Muscle layer of colon (tissue), 2 donors: Measurements from ENCODE around the gene NPPC.

ENCODE experiments used
- H3K27ac ChIP-seq: one replicate; pipeline ENCODE4 v1.7.0; 2013; ENCODE audit warnings: low read depth, mild to moderate bottlenecking, low read length, moderate library complexity
- H3K27me3 ChIP-seq, 2 donors: one replicate each; pipeline ENCODE4 v1.7.0; 2013; ENCODE audit warnings: low read length in 2 of 2, mild to moderate bottlenecking in 2 of 2; ENCODE audit not compliant: insufficient read depth in 2 of 2, control insufficient read depth in 1 of 2
- H3K36me3 ChIP-seq: one replicate; pipeline ENCODE4 v1.7.0; 2013; ENCODE audit warnings: mild to moderate bottlenecking, low read length; ENCODE audit not compliant: insufficient read depth
- H3K4me1 ChIP-seq: one replicate; pipeline ENCODE4 v1.7.0; 2013; ENCODE audit warnings: mild to moderate bottlenecking, low read length; ENCODE audit not compliant: insufficient read depth
- H3K4me3 ChIP-seq, 2 donors: one replicate each; pipeline ENCODE4 v1.7.0; 2013; ENCODE audit warnings: low read length in 2 of 2, low read depth in 1 of 2, mild to moderate bottlenecking in 1 of 2, moderate library complexity in 1 of 2
- H3K9ac ChIP-seq: one replicate; pipeline ENCODE4 v1.7.0; 2013; ENCODE audit warnings: low read length
- H3K9me3 ChIP-seq: one replicate; pipeline ENCODE4 v1.7.0; 2013; ENCODE audit warnings: mild to moderate bottlenecking, low read length
- donor health status: abdominal sarcoma.
- donor health status: Adenocarcinoma of cecum.

NPPC gene, protein sequence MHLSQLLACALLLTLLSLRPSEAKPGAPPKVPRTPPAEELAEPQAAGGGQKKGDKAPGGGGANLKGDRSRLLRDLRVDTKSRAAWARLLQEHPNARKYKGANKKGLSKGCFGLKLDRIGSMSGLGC

DNA sequence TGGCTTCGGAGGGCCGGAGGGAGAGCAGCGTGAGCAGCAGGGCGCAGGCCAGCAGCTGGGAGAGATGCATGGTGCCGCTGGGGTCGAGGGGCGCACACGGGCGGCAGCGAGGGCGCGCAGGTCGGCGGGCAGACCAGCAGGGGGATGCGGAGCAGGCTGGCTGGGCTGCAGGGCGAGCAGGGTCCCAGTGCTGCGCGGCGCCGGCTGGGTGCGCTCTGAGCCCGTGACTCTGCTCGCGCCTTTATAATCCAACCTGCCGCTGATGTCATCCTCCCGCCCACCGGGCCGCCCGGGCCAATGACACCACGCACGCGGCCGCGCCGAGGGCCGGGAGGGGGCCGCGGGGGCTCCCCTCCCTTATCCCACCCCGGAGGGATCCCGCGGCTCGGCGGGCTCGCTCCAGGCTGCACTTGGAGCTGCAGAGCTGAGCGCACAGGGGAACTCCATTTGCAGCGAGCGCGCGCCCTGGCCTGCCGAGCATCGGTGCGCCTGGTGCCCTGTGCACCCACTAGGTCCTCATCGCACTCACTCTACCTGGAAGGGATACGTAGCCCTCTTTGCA lies at the start of gene NPPC:
Gene NPPC, minus strand, starts transcription at position 217 of the 562 bp plus-strand sequence. Its CDS starts 147 bp downstream, at position 70.
- no peaks in the 10 kb centered on the region for H3K9me3 ChIP-seq
- no peak within 1 kb of the TSS for H3K27ac ChIP-seq
- H3K4me1 ChIP-seq = peaks cover 4% of the 10 kb centered on the region
- H3K9ac ChIP-seq = no peak within 1 kb of the TSS
- peaks cover 17 to 57% of the 10 kb centered on the region in 2 donors for H3K27me3 ChIP-seq
- no peaks in the 10 kb centered on the region for H3K36me3 ChIP-seq
- H3K4me3 ChIP-seq = peak within 1 kb of the TSS; percentile 41 to 49

DNA sequence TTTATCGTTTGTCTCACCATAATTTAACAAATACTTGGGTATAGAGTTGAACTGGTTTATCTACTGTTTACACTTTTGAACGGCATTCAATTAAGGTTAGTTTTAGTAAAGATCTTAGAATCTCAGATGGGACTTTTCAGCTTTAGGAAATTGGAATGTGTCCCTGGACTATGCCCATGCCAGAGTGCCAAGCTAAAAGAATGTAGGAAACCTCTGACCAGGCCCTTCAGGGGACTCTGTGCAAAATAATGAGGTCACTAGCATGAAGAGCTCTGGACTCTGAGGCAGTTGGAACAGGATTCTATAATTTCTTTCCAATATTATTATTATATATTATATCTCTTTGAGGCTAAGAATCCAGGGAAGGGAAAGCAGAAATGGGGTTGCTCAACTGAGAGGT lies 48.8 kb upstream of the NPPC start:
- H3K27me3 ChIP-seq = no peaks in the 10 kb centered on the region
- H3K4me1 ChIP-seq = no peaks in the 10 kb centered on the region
- no peaks in the 10 kb centered on the region for H3K36me3 ChIP-seq
- no peaks in the 10 kb centered on the region for H3K9me3 ChIP-seq
- no peak overlapping the region for H3K27ac ChIP-seq
- H3K9ac ChIP-seq = no peak overlapping the region
- H3K4me3 ChIP-seq = no peak overlapping the region

- Histone ChIP-seq H3K27ac (no peak overlapping the region), H3K9ac (no peak overlapping the region), H3K4me3 (no peak overlapping the region), H3K9me3 (no peaks in the 10 kb centered on the region), H3K27me3 (no peaks in the 10 kb centered on the region), H3K36me3 (no peaks in the 10 kb centered on the region), H3K4me1 (no peaks in the 10 kb centered on the region)
These were observed 44.3 kb upstream of the NPPC start for GRCh38 chr2:231970461-231970860.

- no peak overlapping the region for H3K4me3 ChIP-seq
- no peaks in the 10 kb centered on the region for H3K9me3 ChIP-seq
- no peak overlapping the region for H3K9ac ChIP-seq
- H3K36me3 ChIP-seq = no peaks in the 10 kb centered on the region
- no peaks in the 10 kb centered on the region for H3K27me3 ChIP-seq
- no peak overlapping the region for H3K27ac ChIP-seq
- no peaks in the 10 kb centered on the region for H3K4me1 ChIP-seq
These were observed 42.6 kb upstream of the NPPC start for GRCh38 chr2:231968820-231969219.

GRCh38 chr2:231966886-231967285 lies 40.7 kb upstream of the NPPC start:
- H3K27me3 ChIP-seq = no peaks in the 10 kb centered on the region

GRCh38 chr2:231965102-231965501 lies 38.9 kb upstream of the NPPC start:
- Histone ChIP-seq H3K9ac (no peak overlapping the region), H3K27ac (no peak overlapping the region), H3K9me3 (no peaks in the 10 kb centered on the region), H3K27me3 (no peaks in the 10 kb centered on the region), H3K4me1 (peaks cover 12% of the 10 kb centered on the region), H3K36me3 (no peaks in the 10 kb centered on the region), H3K4me3 (no peak overlapping the region)

More at GRCh38 chr2:231966886-231967285, 40.7 kb upstream of the NPPC start:
- Histone ChIP-seq H3K36me3 (no peaks in the 10 kb centered on the region), H3K9ac (no peak overlapping the region), H3K27ac (no peak overlapping the region), H3K9me3 (no peaks in the 10 kb centered on the region), H3K4me1 (peaks cover 5% of the 10 kb centered on the region), H3K4me3 (no peak overlapping the region)

- no peaks in the 10 kb centered on the region for H3K36me3 ChIP-seq
- H3K27ac ChIP-seq = peak within 1 kb of the TSS; percentile 74
- no peaks in the 10 kb centered on the region for H3K9me3 ChIP-seq
- H3K4me3 ChIP-seq = peak within 1 kb of the TSS; percentile 88 to 91
- peak within 1 kb of the TSS; percentile 57 for H3K9ac ChIP-seq
- peaks cover 12% of the 10 kb centered on the region for H3K4me1 ChIP-seq
- H3K27me3 ChIP-seq = no peaks in the 10 kb centered on the region
These were observed 35.4 kb upstream of the NPPC start, which contains the start of gene DIS3L2 for GRCh38 chr2:231961349-231962166. Gene DIS3L2, plus strand, starts transcription at chr2:231961713. Its CDS starts 53,215 bp downstream, at chr2:232014928.

DNA sequence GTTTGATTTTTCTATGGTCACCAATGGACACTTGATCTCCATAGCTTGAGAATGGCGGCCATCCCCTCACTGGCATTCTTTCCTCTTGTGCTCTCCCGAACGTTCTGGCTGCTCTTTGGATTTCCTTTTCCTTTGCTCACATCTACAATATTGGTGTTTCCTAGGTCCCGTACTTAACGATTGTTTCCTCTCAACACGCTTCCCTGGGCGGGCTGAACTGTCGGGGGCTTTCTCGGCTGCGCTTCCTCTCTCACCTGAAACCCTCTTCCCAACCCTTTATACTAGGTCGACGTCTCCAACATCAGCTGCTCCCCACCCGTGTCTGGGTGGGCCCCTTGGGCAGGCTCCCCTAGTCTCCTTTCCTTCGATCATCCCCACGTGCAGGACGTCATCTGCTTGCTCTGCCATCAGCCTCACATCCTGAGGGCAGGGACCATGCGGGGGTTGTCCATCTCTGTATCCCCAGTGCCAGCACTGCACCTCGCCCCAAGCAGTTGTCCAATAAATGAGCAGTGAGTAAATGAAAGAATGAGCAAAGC lies 34.7 kb upstream of the NPPC start:
- Histone ChIP-seq H3K36me3 (no peaks in the 10 kb centered on the region), H3K9ac (peak overlapping the region; percentile 44), H3K27me3 (no peaks in the 10 kb centered on the region), H3K27ac (peak overlapping the region; percentile 74), H3K9me3 (no peaks in the 10 kb centered on the region), H3K4me3 (peak overlapping the region; percentile 88 to 91), H3K4me1 (peaks cover 12% of the 10 kb centered on the region)

GRCh38 chr2:231957913-231958763 lies 31.9 kb upstream of the NPPC start:
- Histone ChIP-seq H3K4me1 (peaks cover 8% of the 10 kb centered on the region), H3K4me3 (no peak overlapping the region), H3K27ac (no peak overlapping the region)

GRCh38 chr2:231955758-231956472 lies 29.7 kb upstream of the NPPC start:
- no peaks in the 10 kb centered on the region for H3K9me3 ChIP-seq
- H3K27me3 ChIP-seq = no peaks in the 10 kb centered on the region
- no peak overlapping the region for H3K9ac ChIP-seq
- H3K4me1 ChIP-seq = peaks cover 5% of the 10 kb centered on the region
- no peak overlapping the region for H3K4me3 ChIP-seq
- H3K27ac ChIP-seq = no peak overlapping the region
- no peaks in the 10 kb centered on the region for H3K36me3 ChIP-seq

More at GRCh38 chr2:231957913-231958763, 31.9 kb upstream of the NPPC start:
- no peaks in the 10 kb centered on the region for H3K27me3 ChIP-seq
- no peaks in the 10 kb centered on the region for H3K36me3 ChIP-seq
- no peaks in the 10 kb centered on the region for H3K9me3 ChIP-seq
- H3K9ac ChIP-seq = no peak overlapping the region
